Lung (tissue), 12 donors: ENCODE data around the gene CTNNBIP1. TPM values are rescaled to one million over a fixed set of nuclear protein-coding genes. Genes with fewer than 3 reads are reported as not detected.

Source experiments
- ATAC-seq: fragments of 200-7000 bp; cut with Tn5 transposase; one replicate; pipeline ENCODE4 v1.9.1; 2020; ENCODE audit warnings: moderate number of reproducible peaks; ENCODE audit not compliant: insufficient read depth, low FRiP score
- DNase-seq, 3 donors: peaks; one replicate each; pipeline ENCODE4 v3.0.0-alpha.2; 2013 to 2017
- H3K27ac ChIP-seq, 2 donors: one replicate each; pipeline ENCODE4 v1.5.1; 2013; ENCODE audit warnings: mild to moderate bottlenecking in 2 of 2, moderate library complexity in 2 of 2, control low read depth in 1 of 2, inconsistent platforms in 1 of 2, low read depth in 1 of 2, low read length in 1 of 2
- H3K27me3 ChIP-seq, 3 donors: one replicate each; pipeline ENCODE4 v1.5.1; 2013; ENCODE audit warnings: low read length in 2 of 3; ENCODE audit not compliant: control insufficient read depth in 3 of 3, insufficient read depth in 3 of 3
- H3K36me3 ChIP-seq, 4 donors: one replicate each; pipeline ENCODE4 v1.5.1; 2013; ENCODE audit warnings: low read length in 4 of 4, mild to moderate bottlenecking in 1 of 4, moderate library complexity in 1 of 4; ENCODE audit not compliant: control insufficient read depth in 4 of 4, insufficient read depth in 4 of 4
- H3K4me1 ChIP-seq, 5 donors: one replicate each; pipeline ENCODE4 v1.5.1; 2013; ENCODE audit warnings: low read length in 5 of 5, mild to moderate bottlenecking in 2 of 5, moderate library complexity in 1 of 5; ENCODE audit not compliant: control insufficient read depth in 5 of 5, insufficient read depth in 5 of 5
- H3K4me3 ChIP-seq: one replicate; pipeline ENCODE4 v1.5.1; 2013; ENCODE audit warnings: mild to moderate bottlenecking, control low read depth, moderate library complexity
- H3K9ac ChIP-seq, 2 donors: one replicate each; pipeline ENCODE4 v1.5.1; 2013; ENCODE audit warnings: low read length in 2 of 2, control low read depth in 1 of 2; ENCODE audit not compliant: insufficient read depth in 1 of 2
- H3K9me3 ChIP-seq, 4 donors: one replicate each; pipeline ENCODE4 v1.5.1; 2013; ENCODE audit warnings: low read length in 3 of 4, mild to moderate bottlenecking in 1 of 4, moderate library complexity in 1 of 4; ENCODE audit not compliant: control insufficient read depth in 4 of 4, insufficient read depth in 3 of 4
- WGBS, 2 donors: extraction: QIAGEN DNeasy Blood & Tissue Kit; methylation state at CpG; one replicate each; pipeline ENCODE4 v1.1.7; 2013; 5-methylcytosine and 5-hydroxymethylcytosine counted together
- polyA plus RNA-seq, 2 donors: library from polyadenylated mRNA; stranded (reverse); fragments of 200-250 nt; gene quantifications; one replicate each; pipeline ENCODE4 v1.2.1, GENCODE V29; 2013
- total RNA-seq, 2 donors: library from RNA; depleted of rRNA in 1 of 2; stranded (reverse); fragments of >200 nt in 1 of 2; gene quantifications; one replicate each; pipeline ENCODE4 v1.2.1, GENCODE V29; 2014 to 2021
- TF ChIP-seq, protein P1 (sequence below): IDR thresholded peaks from 2 replicates; pipeline ENCODE4 v1.5.1; 2012; ENCODE audit warnings: mild to moderate bottlenecking; ENCODE audit errors: control extremely low read depth, extremely low read depth
- donor health status: control.
- donor health status: control.
- donor health status: Bipolar disorder and iron deficiency.
- donor health status: healthy.
- donor health status: DM: yes; HTN: yes; CAD: no.

CTNNBIP1 gene
- total and polyA plus RNA-seq, 4 donors: 31.2 to 57.1 (median 32.2) TPM

DNA sequence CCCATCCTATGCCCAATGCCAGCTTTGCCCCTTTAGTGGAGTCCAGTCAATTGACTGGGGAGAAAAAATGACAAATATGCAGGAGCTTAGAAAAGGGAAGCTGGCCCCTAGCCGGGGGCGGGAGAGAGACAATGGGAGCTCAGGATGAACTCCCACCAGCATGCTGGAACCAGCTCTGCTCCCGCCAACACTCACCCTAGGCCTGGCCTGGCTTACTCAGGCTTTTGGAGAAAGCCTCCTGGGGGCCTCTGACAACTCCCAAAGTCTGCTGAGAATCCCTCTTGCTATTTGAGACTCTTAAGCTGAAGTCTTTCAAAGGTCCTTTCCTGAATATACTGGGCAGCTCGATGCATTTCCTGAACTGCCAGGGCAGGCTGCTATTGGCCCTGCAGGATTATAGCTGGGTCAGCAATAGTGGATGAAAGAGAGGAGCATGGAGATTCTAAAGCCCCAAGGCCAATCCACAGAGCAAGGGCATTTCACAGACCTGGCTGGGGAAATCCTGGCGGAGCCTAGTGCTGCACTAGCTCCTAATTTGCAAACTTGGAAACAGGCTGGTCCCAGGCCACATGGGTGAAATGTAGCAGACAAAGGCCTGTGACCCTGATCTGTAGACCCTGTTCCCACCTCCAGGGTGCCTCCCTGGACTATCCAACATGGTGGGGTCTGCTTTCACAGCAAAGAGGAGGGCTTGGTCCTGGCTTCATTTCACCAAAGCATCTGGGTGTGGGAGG is 50.6 kb downstream of the CTNNBIP1 start:
- Histone ChIP-seq H3K36me3 (peaks cover 0 to 15% (median 3%) of the 10 kb centered on the region in 4 donors), H3K9me3 (no peaks in the 10 kb centered on the region), H3K4me1 (no peaks in the 10 kb centered on the region), H3K9ac (no peak overlapping the region), H3K27ac (no peak overlapping the region), H3K27me3 (no peaks in the 10 kb centered on the region), H3K4me3 (no peak overlapping the region)
- ATAC-seq (no peak), DNase-seq (no peak)
- WGBS, 2 donors: 71 to 84% methylated on average over 5 of the region's 5 CpGs
- TF ChIP-seq, protein P1, sequence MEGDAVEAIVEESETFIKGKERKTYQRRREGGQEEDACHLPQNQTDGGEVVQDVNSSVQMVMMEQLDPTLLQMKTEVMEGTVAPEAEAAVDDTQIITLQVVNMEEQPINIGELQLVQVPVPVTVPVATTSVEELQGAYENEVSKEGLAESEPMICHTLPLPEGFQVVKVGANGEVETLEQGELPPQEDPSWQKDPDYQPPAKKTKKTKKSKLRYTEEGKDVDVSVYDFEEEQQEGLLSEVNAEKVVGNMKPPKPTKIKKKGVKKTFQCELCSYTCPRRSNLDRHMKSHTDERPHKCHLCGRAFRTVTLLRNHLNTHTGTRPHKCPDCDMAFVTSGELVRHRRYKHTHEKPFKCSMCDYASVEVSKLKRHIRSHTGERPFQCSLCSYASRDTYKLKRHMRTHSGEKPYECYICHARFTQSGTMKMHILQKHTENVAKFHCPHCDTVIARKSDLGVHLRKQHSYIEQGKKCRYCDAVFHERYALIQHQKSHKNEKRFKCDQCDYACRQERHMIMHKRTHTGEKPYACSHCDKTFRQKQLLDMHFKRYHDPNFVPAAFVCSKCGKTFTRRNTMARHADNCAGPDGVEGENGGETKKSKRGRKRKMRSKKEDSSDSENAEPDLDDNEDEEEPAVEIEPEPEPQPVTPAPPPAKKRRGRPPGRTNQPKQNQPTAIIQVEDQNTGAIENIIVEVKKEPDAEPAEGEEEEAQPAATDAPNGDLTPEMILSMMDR: no peak

DNA sequence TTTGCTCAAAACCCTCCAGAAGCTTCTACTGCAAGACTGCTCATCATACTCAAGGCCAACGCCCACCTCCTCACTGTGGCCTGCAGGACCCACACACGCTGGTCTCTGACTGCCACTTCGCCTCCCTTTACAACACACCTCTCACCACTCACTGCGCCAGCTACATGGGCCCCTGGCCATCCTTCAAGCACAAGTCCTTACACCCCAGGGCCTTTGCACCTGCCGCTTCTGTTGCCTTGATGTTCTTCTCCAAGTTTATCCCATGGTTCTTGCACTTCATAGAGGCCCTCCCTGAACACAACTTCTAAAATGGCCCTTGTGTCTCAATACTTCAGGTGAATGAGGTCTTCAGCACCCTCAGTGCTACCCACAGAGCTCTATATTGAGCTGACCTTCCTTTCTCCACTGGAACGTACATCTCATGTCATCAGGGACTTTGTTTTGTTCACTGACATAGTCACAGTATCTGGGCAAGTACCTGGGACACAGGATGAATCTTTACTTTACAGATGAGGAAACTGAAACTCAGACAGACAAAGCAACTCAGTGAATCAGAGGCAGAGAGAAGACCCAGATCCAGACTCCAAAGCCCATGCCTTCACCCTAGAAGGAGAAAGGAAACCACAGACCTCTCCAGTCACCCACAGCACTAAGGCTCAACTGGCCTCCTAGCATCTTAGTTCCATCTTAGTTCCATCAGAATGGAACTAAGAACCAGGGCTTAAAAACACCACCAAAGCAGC is 51.6 kb downstream of the CTNNBIP1 start:
- Histone ChIP-seq H3K4me1 (no peaks in the 10 kb centered on the region), H3K9ac (no peak overlapping the region), H3K9me3 (peaks cover 0 to 5% (median 0%) of the 10 kb centered on the region in 4 donors), H3K36me3 (peaks cover 2 to 12% (median 5%) of the 10 kb centered on the region in 4 donors), H3K4me3 (no peak overlapping the region), H3K27ac (no peak overlapping the region), H3K27me3 (no peaks in the 10 kb centered on the region)
- DNase-seq: no peak
- TF ChIP-seq, protein P1: no peak
- 97 to 98% methylated on average over 6 of the region's 6 CpGs for WGBS, 2 donors
- no peak for ATAC-seq

DNA sequence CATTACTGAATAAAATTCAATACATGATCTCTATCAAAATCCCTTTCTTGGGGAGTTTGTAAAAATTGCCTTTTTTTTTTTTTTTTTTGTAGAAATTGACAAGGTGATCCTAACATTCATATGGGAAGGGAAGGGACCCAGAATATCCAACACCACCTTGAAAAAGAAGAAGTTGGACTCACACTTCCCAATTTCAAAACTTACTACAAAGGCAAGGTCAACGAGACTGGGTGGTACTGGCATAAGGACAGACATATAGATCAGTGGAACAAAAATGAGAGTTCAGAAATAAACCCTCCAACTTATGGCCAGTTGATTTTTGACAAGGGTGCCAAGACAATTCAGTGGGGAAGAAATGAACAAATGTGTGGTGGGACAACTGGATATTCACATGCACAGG is 54.9 kb downstream of the CTNNBIP1 start:
- ATAC-seq (no peak), DNase-seq (no peak)
- H3K4me1 ChIP-seq: no peaks in the 10 kb centered on the region
- no peak overlapping the region for H3K27ac ChIP-seq
- H3K9ac ChIP-seq: no peak overlapping the region
- H3K27me3 ChIP-seq: no peaks in the 10 kb centered on the region
- TF ChIP-seq, protein P1: no peak
- peaks cover 2 to 14% (median 8%) of the 10 kb centered on the region in 4 donors for H3K36me3 ChIP-seq
- peaks cover 0 to 6% (median under 1%) of the 10 kb centered on the region in 4 donors for H3K9me3 ChIP-seq
- 32 to 72% methylated on average over 1 of the region's 1 CpG for WGBS, 2 donors
- H3K4me3 ChIP-seq: no peak overlapping the region
